NT2/D1 (cell line): ENCODE results near the gene NUBP2.

Source experiments
- SUZ12 ChIP-seq: IDR thresholded peaks from 2 replicates; pipeline ENCODE4 v1.6.1; 2011; ENCODE audit not compliant: insufficient read length, insufficient read depth; ENCODE audit errors: extremely low read depth
- YY1 ChIP-seq: IDR thresholded peaks from 2 replicates; pipeline ENCODE4 v1.6.1; 2011; ENCODE audit not compliant: insufficient read length, insufficient read depth
- ZNF274 ChIP-seq: IDR thresholded peaks from 2 replicates; pipeline ENCODE4 v1.6.1; 2011; ENCODE audit warnings: mild to moderate bottlenecking, low read depth, low read length

- TF ChIP-seq YY1 (no peak), ZNF274 (no peak), SUZ12 (no peak)
Observed at GRCh38 chr16:1834096-1834495, 51.3 kb downstream of the NUBP2 start.
